Mammary epithelial cell (primary cell): ENCODE data around the gene CLEC4A.
"Not testable (repeated sequence)": the region's sequence is repeated elsewhere in the genome, so short reads cannot be mapped to it uniquely, and the experiment has no call there.

Experiments
- EZH2 ChIP-seq: IDR thresholded peaks from 2 replicates; pipeline ENCODE4 v1.6.1; 2012; ENCODE audit warnings: low read length, inconsistent platforms, borderline replicate concordance
- TF ChIP-seq, protein P1 (sequence below), 2 donors: IDR thresholded peaks in 1 of 2; conservative IDR thresholded peaks in 1 of 2; 2 replicates each; pipeline ENCODE4 v1.5.1; 2011 to 2012; ENCODE audit warnings: inconsistent platforms in 2 of 2, low read length in 2 of 2, mild to moderate bottlenecking in 2 of 2, control low read depth in 1 of 2, low read depth in 1 of 2; ENCODE audit not compliant: insufficient read depth in 1 of 2; ENCODE audit errors: extremely low read depth in 1 of 2

DNA sequence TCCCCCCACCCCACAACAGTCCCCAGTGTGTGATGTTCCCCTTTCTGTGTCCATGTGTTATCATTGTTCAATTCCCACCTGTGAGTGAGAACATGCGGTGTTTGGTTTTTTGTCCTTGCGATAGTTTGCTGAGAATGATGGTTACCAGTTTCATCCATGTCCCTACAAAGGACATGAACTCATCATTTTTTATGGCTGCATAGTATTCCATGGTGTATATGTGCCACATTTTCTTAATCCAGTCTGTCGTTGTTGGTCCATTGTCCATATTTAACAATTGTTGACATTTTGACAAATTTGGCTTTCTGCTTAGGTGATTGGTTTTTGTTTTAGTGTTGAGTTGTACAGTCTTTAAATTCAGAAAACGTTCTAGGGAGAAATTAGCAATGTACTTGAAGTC is 10.3 kb upstream of the CLEC4A start:
- TF ChIP-seq, protein P1, sequence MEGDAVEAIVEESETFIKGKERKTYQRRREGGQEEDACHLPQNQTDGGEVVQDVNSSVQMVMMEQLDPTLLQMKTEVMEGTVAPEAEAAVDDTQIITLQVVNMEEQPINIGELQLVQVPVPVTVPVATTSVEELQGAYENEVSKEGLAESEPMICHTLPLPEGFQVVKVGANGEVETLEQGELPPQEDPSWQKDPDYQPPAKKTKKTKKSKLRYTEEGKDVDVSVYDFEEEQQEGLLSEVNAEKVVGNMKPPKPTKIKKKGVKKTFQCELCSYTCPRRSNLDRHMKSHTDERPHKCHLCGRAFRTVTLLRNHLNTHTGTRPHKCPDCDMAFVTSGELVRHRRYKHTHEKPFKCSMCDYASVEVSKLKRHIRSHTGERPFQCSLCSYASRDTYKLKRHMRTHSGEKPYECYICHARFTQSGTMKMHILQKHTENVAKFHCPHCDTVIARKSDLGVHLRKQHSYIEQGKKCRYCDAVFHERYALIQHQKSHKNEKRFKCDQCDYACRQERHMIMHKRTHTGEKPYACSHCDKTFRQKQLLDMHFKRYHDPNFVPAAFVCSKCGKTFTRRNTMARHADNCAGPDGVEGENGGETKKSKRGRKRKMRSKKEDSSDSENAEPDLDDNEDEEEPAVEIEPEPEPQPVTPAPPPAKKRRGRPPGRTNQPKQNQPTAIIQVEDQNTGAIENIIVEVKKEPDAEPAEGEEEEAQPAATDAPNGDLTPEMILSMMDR (conservative IDR thresholded peaks at IDR 0.05 in 1 of 2, IDR thresholded peaks at IDR 0.05 in 1 of 2; ENCODE audit: extremely low read depth in 1 of 2, insufficient read depth in 1 of 2, low read depth in 1 of 2, low read length in 2 of 2) = not testable (repeated sequence)
- TF ChIP-seq EZH2 = not testable (repeated sequence)
